ENCODE data around the gene TFB2M.

TFB2M gene

GRCh38 chr1:246550402-246550801 lies 15.7 kb downstream of the TFB2M start:
- no peak for DNase-seq (ENCODE audit: low read depth)

- no peak for DNase-seq (ENCODE audit: low read depth)
Measured at GRCh38 chr1:246549665-246550064, 16.4 kb downstream of the TFB2M start.

GRCh38 chr1:246544001-246544400 lies 22.1 kb downstream of the TFB2M start:
- no peak for DNase-seq (ENCODE audit: low read depth)

- DNase-seq (ENCODE audit: low read depth), result no peak
Measured at GRCh38 chr1:246540738-246541491, 25.1 kb downstream of the TFB2M start.

GRCh38 chr1:246537887-246538286 lies 28.2 kb downstream of the TFB2M start:
- no peak for DNase-seq (ENCODE audit: low read depth)

- DNase-seq (ENCODE audit: low read depth), result no peak
Measured at GRCh38 chr1:246537441-246537840, 28.6 kb downstream of the TFB2M start.

GRCh38 chr1:246534114-246534513 lies 31.9 kb downstream of the TFB2M start:
- no peak for DNase-seq (ENCODE audit: low read depth)

GRCh38 chr1:246533371-246533905 lies 32.6 kb downstream of the TFB2M start:
- DNase-seq (ENCODE audit: low read depth), result no peak

GRCh38 chr1:246532519-246532918 lies 33.5 kb downstream of the TFB2M start:
- no peak for DNase-seq (ENCODE audit: low read depth)

GRCh38 chr1:246530482-246530881 lies 35.6 kb downstream of the TFB2M start:
- no peak for DNase-seq (ENCODE audit: low read depth)

- no peak for DNase-seq (ENCODE audit: low read depth)
Measured at GRCh38 chr1:246528933-246529731, 36.9 kb downstream of the TFB2M start.

- DNase-seq (ENCODE audit: low read depth), result no peak
Measured at GRCh38 chr1:246527402-246528088, 38.5 kb downstream of the TFB2M start.

GRCh38 chr1:246526915-246527314 lies 39.1 kb downstream of the TFB2M start:
- no peak for DNase-seq (ENCODE audit: low read depth)

GRCh38 chr1:246526380-246526779 lies 39.7 kb downstream of the TFB2M start:
- DNase-seq (ENCODE audit: low read depth), result no peak

- DNase-seq (ENCODE audit: low read depth), result no peak
Measured at GRCh38 chr1:246519514-246519913, 46.5 kb downstream of the TFB2M start.

GRCh38 chr1:246518456-246519205 lies 47.4 kb downstream of the TFB2M start:
- no peak for DNase-seq (ENCODE audit: low read depth)

- DNase-seq (ENCODE audit: low read depth), result no peak
Measured at GRCh38 chr1:246517391-246517790, 48.7 kb downstream of the TFB2M start.

- no peak for DNase-seq (ENCODE audit: low read depth)
Measured at GRCh38 chr1:246516126-246516525, 49.9 kb downstream of the TFB2M start.

GRCh38 chr1:246515390-246516005 lies 50.6 kb downstream of the TFB2M start:
- no peak for DNase-seq (ENCODE audit: low read depth)

GRCh38 chr1:246513619-246514343 lies 52.3 kb downstream of the TFB2M start:
- DNase-seq (ENCODE audit: low read depth), result no peak

GRCh38 chr1:246513041-246513440 lies 53.0 kb downstream of the TFB2M start:
- DNase-seq (ENCODE audit: low read depth), result no peak

Measured in activated T-cell treated with anti-CD3 and anti-CD28 coated beads for 24 hours (primary cell).